Left kidney (tissue), 1 donor: Measurements from ENCODE around the gene SCAI. TPM values are rescaled to one million over a fixed set of nuclear protein-coding genes. Genes with fewer than 3 reads are reported as not detected.

Experiments
- polyA plus RNA-seq: library from polyadenylated mRNA; unstranded; fragments of 120-200 nt; gene quantifications from one replicate; pipeline ENCODE4 v1.2.1, GENCODE V29; 2013; ENCODE audit not compliant: insufficient read length

SCAI gene
- polyA plus RNA-seq, 1 donor = 17.1 TPM

Other genes with a start within 250 kb of the SCAI start
- gene GOLGA1, start 202.4 kb downstream of the SCAI start, polyA plus RNA-seq = 19.0 TPM
- 61.9 TPM for gene PPP6C, start 46.3 kb upstream of the SCAI start, polyA plus RNA-seq
- 21.1 TPM for gene RABEPK, start 57.0 kb upstream of the SCAI start, polyA plus RNA-seq
- gene HSPA5, start 97.8 kb upstream of the SCAI start, polyA plus RNA-seq = 365 TPM
- 43.8 TPM for gene GAPVD1, start 118.3 kb upstream of the SCAI start, polyA plus RNA-seq